Endometrial microvascular endothelial cells (primary cell): ENCODE data around the gene GDF9. TPM values are rescaled to one million over a fixed set of nuclear protein-coding genes. Genes with fewer than 3 reads are reported as not detected.

Source experiments
- total RNA-seq: library from RNA; depleted of rRNA; stranded (reverse); fragments of >200 nt; gene quantifications from one replicate; pipeline ENCODE4 v1.2.3, GENCODE V29; 2015; ENCODE audit errors: inconsistent ontology term

GDF9 gene
- total RNA-seq, 1 donor from 2014 or later: 1.3 TPM

Other genes starting within 250 kb of the GDF9 start
- not detected for gene IL13, start 208.3 kb downstream of the GDF9 start, total RNA-seq
- not detected for gene IL4, start 192.5 kb downstream of the GDF9 start, total RNA-seq
- 8.0 TPM for gene KIF3A, start 128.9 kb downstream of the GDF9 start, total RNA-seq
- not detected for gene CCNI2, start 119.0 kb downstream of the GDF9 start, total RNA-seq
- 61.0 TPM for gene SEPTIN8, start 89.2 kb downstream of the GDF9 start, total RNA-seq
- gene SOWAHA, start 53.2 kb downstream of the GDF9 start, total RNA-seq: not detected
- 28.4 TPM for gene SHROOM1, start 35.8 kb downstream of the GDF9 start, total RNA-seq
- 184 TPM for gene UQCRQ, start 173 bp upstream of the GDF9 start, total RNA-seq
- not detected for gene LEAP2, start 7.2 kb upstream of the GDF9 start, total RNA-seq
- 35.0 TPM for gene AFF4, start 97.2 kb upstream of the GDF9 start, total RNA-seq
- 8.5 TPM for gene ZCCHC10, start 160.1 kb upstream of the GDF9 start, total RNA-seq
- gene HSPA4, start 185.5 kb upstream of the GDF9 start, total RNA-seq: 103 TPM